Astrocyte (in vitro differentiated cells and primary cell): Measurements from ENCODE around the gene LMAN1L. TPM values are rescaled to one million over a fixed set of nuclear protein-coding genes. Genes with fewer than 3 reads are reported as not detected.

Source experiments
- DNase-seq: peaks from one replicate; pipeline ENCODE4 v3.0.0-alpha.2; 2010; ENCODE audit warnings: low read depth
- FAIRE-seq: peaks from 2 replicates; lab custom pipeline; 2011; peaks lifted over from hg19 to GRCh38; lab: Jason Lieb, UNC
- H2AFZ ChIP-seq: 2 replicates; pipeline ENCODE4 v1.6.0; 2012; ENCODE audit warnings: low read depth, low read length, inconsistent platforms
- H3K27ac ChIP-seq: 2 replicates; pipeline ENCODE4 v1.5.1; 2011; ENCODE audit warnings: low read depth, low read length, inconsistent platforms
- H3K27me3 ChIP-seq: 2 replicates; pipeline ENCODE4 v1.6.0; 2011; ENCODE audit warnings: low read length, inconsistent platforms; ENCODE audit not compliant: insufficient read depth
- H3K36me3 ChIP-seq: 2 replicates; pipeline ENCODE4 v1.5.1; 2011; ENCODE audit warnings: low read length, inconsistent platforms; ENCODE audit not compliant: insufficient read depth
- H3K4me1 ChIP-seq: 2 replicates; pipeline ENCODE4 v1.5.1; 2011; ENCODE audit warnings: low read length, inconsistent platforms; ENCODE audit not compliant: insufficient read depth
- H3K4me2 ChIP-seq: 2 replicates; pipeline ENCODE4 v1.6.0; 2012; ENCODE audit warnings: low read length, inconsistent platforms
- H3K4me3 ChIP-seq: 2 replicates; pipeline ENCODE4 v1.5.1; 2011; ENCODE audit warnings: low read depth, mild to moderate bottlenecking, low read length, inconsistent platforms; ENCODE audit not compliant: insufficient read depth
- H3K79me2 ChIP-seq: 2 replicates; pipeline ENCODE4 v1.6.0; 2012; ENCODE audit warnings: mild to moderate bottlenecking, low read length, inconsistent platforms; ENCODE audit not compliant: insufficient read depth
- H3K9ac ChIP-seq: 2 replicates; pipeline ENCODE4 v1.6.0; 2012; ENCODE audit warnings: mild to moderate bottlenecking, low read length, inconsistent platforms
- H3K9me3 ChIP-seq: 2 replicates; pipeline ENCODE4 v1.5.1; 2012; ENCODE audit warnings: low read depth, mild to moderate bottlenecking, low read length, inconsistent platforms; ENCODE audit not compliant: insufficient read depth
- H4K20me1 ChIP-seq: 2 replicates; pipeline ENCODE4 v1.6.0; 2012; ENCODE audit warnings: low read length, inconsistent platforms; ENCODE audit not compliant: insufficient read depth
- H3K27ac Mint-ChIP-seq: one replicate; pipeline ENCODE4 v1.8.0; 2021; ENCODE audit warnings: mild to moderate bottlenecking, mixed read lengths; ENCODE audit not compliant: unreplicated experiment
- H3K27me3 Mint-ChIP-seq: one replicate; pipeline ENCODE4 v1.8.0; 2021; ENCODE audit warnings: low read depth, mixed read lengths; ENCODE audit not compliant: unreplicated experiment
- H3K36me3 Mint-ChIP-seq: one replicate; pipeline ENCODE4 v1.8.0; 2021; ENCODE audit warnings: low read depth, mixed read lengths; ENCODE audit not compliant: unreplicated experiment
- H3K4me1 Mint-ChIP-seq: one replicate; pipeline ENCODE4 v1.8.0; 2021; ENCODE audit warnings: low read depth, mixed read lengths; ENCODE audit not compliant: unreplicated experiment
- H3K4me3 Mint-ChIP-seq: one replicate; pipeline ENCODE4 v1.8.0; 2021; ENCODE audit warnings: mild to moderate bottlenecking, moderate library complexity, mixed read lengths; ENCODE audit not compliant: unreplicated experiment
- H3K9me3 Mint-ChIP-seq: one replicate; pipeline ENCODE4 v1.8.0; 2021; ENCODE audit warnings: mild to moderate bottlenecking, mixed read lengths; ENCODE audit not compliant: unreplicated experiment
- CTCF ChIP-seq: IDR thresholded peaks from 2 replicates; pipeline ENCODE4 v1.5.1; 2011; ENCODE audit warnings: low read depth, mild to moderate bottlenecking, inconsistent platforms, low read length, moderate library complexity; ENCODE audit not compliant: insufficient read depth
- EZH2 ChIP-seq: IDR thresholded peaks from 2 replicates; pipeline ENCODE4 v1.6.1; 2012; ENCODE audit warnings: mild to moderate bottlenecking, low read length, inconsistent platforms; ENCODE audit not compliant: insufficient read depth
- total RNA-seq: library from RNA; stranded (reverse); gene quantifications from 2 replicates; pipeline ENCODE4 v1.2.1, GENCODE V29; 2021

LMAN1L gene
- total RNA-seq, 1 donor from 2014 or later = 0.32 TPM

DNA sequence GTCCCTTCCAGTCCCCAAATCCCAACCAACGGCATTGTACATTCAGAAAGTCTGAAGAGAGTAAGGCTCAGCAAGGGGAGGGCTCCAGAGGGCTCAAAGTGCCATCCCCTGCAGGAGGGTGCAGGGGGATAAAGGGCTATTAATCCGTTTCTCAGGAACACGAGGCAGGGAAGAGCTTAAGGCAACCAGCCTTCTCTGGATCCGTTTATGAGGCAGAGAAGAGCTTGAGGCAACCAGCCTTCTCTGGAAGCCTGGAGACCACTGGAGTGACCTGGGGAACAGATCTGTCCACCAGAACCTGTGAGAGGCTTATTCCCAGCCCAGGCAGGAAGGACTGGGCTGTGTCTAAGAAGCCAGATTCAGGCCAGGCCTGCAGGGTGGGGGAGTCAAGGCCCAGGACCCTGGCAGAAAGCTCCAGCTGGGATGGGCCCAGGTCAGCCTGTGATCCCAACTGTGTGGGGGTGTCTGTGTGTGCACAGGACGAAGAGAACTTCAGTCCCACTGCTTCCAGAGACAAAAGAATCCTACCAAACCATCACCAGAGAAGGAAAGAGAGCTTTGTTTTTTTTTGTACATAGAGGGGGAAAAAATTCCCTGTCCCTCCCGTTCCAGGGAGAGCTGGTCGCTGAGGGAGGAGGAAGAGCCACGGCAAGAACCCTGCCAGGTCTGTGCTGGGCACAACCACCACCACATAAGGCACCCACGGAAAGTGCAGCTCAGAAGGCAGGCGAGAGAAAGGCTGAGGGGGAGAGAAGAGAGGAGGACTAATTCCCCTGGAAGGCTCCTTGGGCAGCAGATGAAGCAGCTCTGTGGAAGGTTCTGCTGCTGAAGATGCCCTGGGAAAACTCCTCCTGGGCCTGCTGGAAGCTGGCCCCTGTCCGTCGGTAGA lies 31.9 kb downstream of the LMAN1L start:
- Histone ChIP-seq H3K79me2 (no peaks in the 10 kb centered on the region), H3K36me3 (peaks cover 5% of the 10 kb centered on the region), H4K20me1 (peaks cover 12% of the 10 kb centered on the region), H2AFZ (no peak overlapping the region), H3K27ac (no peak overlapping the region), H3K4me1 (peaks cover 12% of the 10 kb centered on the region), H3K9me3 (no peaks in the 10 kb centered on the region), H3K27me3 (no peaks in the 10 kb centered on the region), H3K9ac (no peak overlapping the region), H3K4me2 (no peak overlapping the region), H3K4me3 (no peak overlapping the region)
- Mint-ChIP-seq H3K4me1 (no peaks in the 10 kb centered on the region), H3K27me3 (no peaks in the 10 kb centered on the region), H3K27ac (no peak overlapping the region), H3K9me3 (no peaks in the 10 kb centered on the region), H3K36me3 (peaks cover 8% of the 10 kb centered on the region), H3K4me3 (no peak overlapping the region)
- TF ChIP-seq CTCF (no peak), EZH2 (no peak)
- FAIRE-seq = no peak
- DNase-seq = no peak

DNA sequence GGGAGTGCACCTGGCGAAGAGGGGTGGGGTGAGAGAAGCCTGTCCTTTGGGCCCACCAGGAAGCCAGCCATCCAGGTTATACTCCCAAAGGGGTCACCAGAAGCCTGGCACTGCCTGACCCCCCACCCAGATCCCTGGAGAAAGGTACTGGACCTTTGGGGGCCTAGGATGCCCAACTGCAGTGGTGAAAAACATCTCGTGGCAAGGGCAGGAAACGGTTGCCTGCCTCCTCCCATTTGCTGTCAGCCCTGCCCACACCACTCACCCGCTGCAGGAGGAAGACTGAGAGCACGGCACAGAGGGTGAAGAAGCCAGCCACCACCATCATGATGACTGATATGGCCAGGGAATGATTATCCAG lies 32.6 kb downstream of the LMAN1L start:
- H3K27ac Mint-ChIP-seq = no peak overlapping the region

More for the DNA sequence above, 32.6 kb downstream of the LMAN1L start:
- TF ChIP-seq EZH2 (no peak), CTCF (no peak)
- no peak overlapping the region for H3K4me3 Mint-ChIP-seq
- H3K27me3 Mint-ChIP-seq = no peaks in the 10 kb centered on the region
- Histone ChIP-seq H2AFZ (no peak overlapping the region), H3K4me2 (no peak overlapping the region), H3K27ac (no peak overlapping the region), H3K79me2 (no peaks in the 10 kb centered on the region), H3K4me3 (no peak overlapping the region), H3K36me3 (peaks cover 6% of the 10 kb centered on the region), H4K20me1 (peaks cover 12% of the 10 kb centered on the region), H3K9ac (no peak overlapping the region), H3K4me1 (peaks cover 12% of the 10 kb centered on the region), H3K9me3 (no peaks in the 10 kb centered on the region), H3K27me3 (no peaks in the 10 kb centered on the region)
- H3K4me1 Mint-ChIP-seq = no peaks in the 10 kb centered on the region
- DNase-seq = no peak
- no peak for FAIRE-seq
- no peaks in the 10 kb centered on the region for H3K9me3 Mint-ChIP-seq
- peaks cover 9% of the 10 kb centered on the region for H3K36me3 Mint-ChIP-seq
